Effector memory CD4-positive, alpha-beta T cell (primary cell): Measurements from ENCODE around the gene ITGAL.

ENCODE experiments used
- DNase-seq, 3 donors: peaks; one replicate each; pipeline ENCODE4 v3.0.0-alpha.2; 2020
- H3K27ac ChIP-seq: 2 replicates; pipeline ENCODE4 v1.7.0; 2013; ENCODE audit warnings: mild to moderate bottlenecking, low read length, moderate library complexity; ENCODE audit not compliant: insufficient read depth, poor library complexity, severe bottlenecking
- H3K27me3 ChIP-seq: replicated peaks from 2 replicates; pipeline ENCODE4 v1.7.0; 2013; ENCODE audit warnings: mild to moderate bottlenecking, low read length; ENCODE audit not compliant: insufficient read depth, control insufficient read depth, poor library complexity, severe bottlenecking
- H3K36me3 ChIP-seq: 2 replicates; pipeline ENCODE4 v1.7.0; 2013; ENCODE audit warnings: mild to moderate bottlenecking, low read length, moderate library complexity; ENCODE audit not compliant: control insufficient read depth, insufficient read depth
- H3K4me1 ChIP-seq: 2 replicates; pipeline ENCODE4 v1.7.0; 2013; ENCODE audit warnings: low read length, mild to moderate bottlenecking; ENCODE audit not compliant: control insufficient read depth, insufficient read depth, poor library complexity, severe bottlenecking
- H3K4me3 ChIP-seq: 2 replicates; pipeline ENCODE4 v1.7.0; 2013; ENCODE audit warnings: low read length, low read depth, mild to moderate bottlenecking; ENCODE audit not compliant: insufficient read depth, poor library complexity, severe bottlenecking
- H3K9me3 ChIP-seq: 2 replicates; pipeline ENCODE4 v1.7.0; 2013; ENCODE audit warnings: mild to moderate bottlenecking, low read length, moderate library complexity; ENCODE audit not compliant: control insufficient read depth

ITGAL gene

GRCh38 chr16:30490210-30490609, 17.7 kb downstream of the ITGAL start:
- Histone ChIP-seq H3K9me3 (no peaks in the 10 kb centered on the region), H3K27ac (no peak overlapping the region), H3K27me3 (no peaks in the 10 kb centered on the region), H3K4me1 (peaks cover 3% of the 10 kb centered on the region), H3K36me3 (peaks cover 78% of the 10 kb centered on the region), H3K4me3 (no peak overlapping the region)
- no peak for DNase-seq

- Histone ChIP-seq H3K27ac (no peak overlapping the region), H3K4me1 (peaks cover 3% of the 10 kb centered on the region), H3K27me3 (no peaks in the 10 kb centered on the region), H3K4me3 (no peak overlapping the region), H3K36me3 (peaks cover 74% of the 10 kb centered on the region), H3K9me3 (no peaks in the 10 kb centered on the region)
- no peak for DNase-seq
These were observed 18.7 kb downstream of the ITGAL start for GRCh38 chr16:30491229-30491628.

GRCh38 chr16:30491744-30492308, 19.3 kb downstream of the ITGAL start:
- peaks cover 3% of the 10 kb centered on the region for H3K4me1 ChIP-seq
- peaks cover 74% of the 10 kb centered on the region for H3K36me3 ChIP-seq
- no peaks in the 10 kb centered on the region for H3K27me3 ChIP-seq
- H3K9me3 ChIP-seq = no peaks in the 10 kb centered on the region
- no peak for DNase-seq
- no peak overlapping the region for H3K27ac ChIP-seq
- H3K4me3 ChIP-seq = no peak overlapping the region

DNA sequence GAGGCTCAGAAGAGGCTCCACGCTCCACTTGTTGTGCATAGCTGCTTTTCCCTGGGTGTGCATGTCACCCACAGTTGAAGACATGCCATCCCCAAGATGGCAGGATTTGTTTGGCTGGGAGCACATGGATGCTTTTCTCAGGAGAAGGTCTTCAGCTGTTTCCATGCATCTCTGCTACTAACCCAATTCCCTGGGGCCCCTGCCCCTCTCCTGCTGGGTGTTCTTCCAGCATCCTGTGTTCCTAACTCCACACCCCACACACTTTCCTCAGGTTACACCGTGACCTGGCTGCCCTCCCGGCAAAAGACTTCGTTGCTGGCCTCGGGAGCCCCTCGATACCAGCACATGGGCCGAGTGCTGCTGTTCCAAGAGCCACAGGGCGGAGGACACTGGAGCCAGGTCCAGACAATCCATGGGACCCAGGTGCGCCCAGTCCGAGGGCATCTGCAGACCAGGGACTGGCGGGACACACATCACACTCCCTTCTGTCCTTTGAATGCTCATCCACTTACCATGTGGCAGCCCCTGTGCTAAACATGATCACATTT, 21.5 kb downstream of the ITGAL start:
- no peaks in the 10 kb centered on the region for H3K27me3 ChIP-seq
- peaks cover 71% of the 10 kb centered on the region for H3K36me3 ChIP-seq
- peaks cover 3% of the 10 kb centered on the region for H3K4me1 ChIP-seq
- no peaks in the 10 kb centered on the region for H3K9me3 ChIP-seq
- H3K4me3 ChIP-seq = no peak overlapping the region
- no peak overlapping the region for H3K27ac ChIP-seq
- no peak for DNase-seq

DNA sequence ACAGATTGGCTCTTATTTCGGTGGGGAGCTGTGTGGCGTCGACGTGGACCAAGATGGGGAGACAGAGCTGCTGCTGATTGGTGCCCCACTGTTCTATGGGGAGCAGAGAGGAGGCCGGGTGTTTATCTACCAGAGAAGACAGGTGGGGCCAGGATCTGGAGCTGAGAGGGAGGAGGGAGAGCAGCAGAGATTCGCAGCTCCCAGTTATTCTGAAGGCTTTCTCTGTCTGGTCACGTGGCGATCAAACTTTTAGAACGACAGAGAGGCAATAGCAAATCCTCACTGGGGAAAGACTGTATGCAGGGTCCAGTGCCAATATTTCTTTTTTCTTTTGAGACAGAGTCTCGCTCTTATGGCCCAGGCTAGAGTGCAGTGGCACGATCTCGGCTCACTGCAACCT, 22.2 kb downstream of the ITGAL start:
- no peak overlapping the region for H3K4me3 ChIP-seq
- H3K27me3 ChIP-seq = no peaks in the 10 kb centered on the region
- peaks cover 69% of the 10 kb centered on the region for H3K36me3 ChIP-seq
- peaks cover 3% of the 10 kb centered on the region for H3K4me1 ChIP-seq
- H3K9me3 ChIP-seq = no peaks in the 10 kb centered on the region
- no peak for DNase-seq
- H3K27ac ChIP-seq = no peak overlapping the region

GRCh38 chr16:30499284-30499683, 26.7 kb downstream of the ITGAL start:
- H3K4me3 ChIP-seq = no peak overlapping the region
- peaks cover 73% of the 10 kb centered on the region for H3K36me3 ChIP-seq
- no peak for DNase-seq

DNA sequence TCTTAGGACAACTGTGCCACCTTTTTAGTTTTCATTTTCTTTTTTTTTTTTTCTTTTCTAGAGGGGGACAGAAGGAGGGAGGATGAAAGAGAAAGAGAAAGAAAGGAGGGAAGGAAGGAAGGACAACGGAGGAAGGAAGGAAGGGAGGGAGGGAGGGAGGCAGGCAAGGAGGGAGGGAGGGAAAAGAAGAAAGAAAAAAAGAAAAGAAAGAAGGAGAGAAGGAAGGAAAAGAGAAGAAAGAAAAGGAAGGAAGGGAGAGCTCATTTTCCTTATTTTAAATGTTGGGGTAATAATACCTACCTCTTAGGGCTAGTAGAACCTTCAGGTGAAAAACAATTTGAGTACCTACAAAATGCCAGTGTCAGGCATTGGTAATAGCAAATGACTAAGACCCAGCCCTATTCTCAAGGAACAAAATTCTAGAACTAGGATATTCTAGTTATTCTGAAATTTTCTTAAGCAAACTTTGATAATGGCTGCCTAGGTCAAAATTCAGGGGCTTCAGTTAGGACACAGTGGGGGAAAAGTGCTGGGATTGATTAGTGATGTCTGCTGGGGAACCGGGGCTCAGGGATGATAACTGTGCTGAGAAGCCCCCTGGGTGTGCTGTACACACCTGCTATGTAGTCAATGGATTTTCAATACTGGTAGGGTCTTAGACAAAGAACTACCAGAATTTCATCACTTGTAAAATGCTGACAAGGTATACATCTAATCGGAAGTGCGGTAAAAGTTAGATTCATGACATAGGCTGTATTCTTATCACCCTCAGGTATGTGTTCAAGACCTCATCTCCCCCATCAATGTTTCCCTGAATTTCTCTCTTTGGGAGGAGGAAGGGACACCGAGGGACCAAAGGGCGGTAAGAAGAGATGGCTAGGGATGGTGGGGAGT, 31.1 kb downstream of the ITGAL start:
- H3K27me3 ChIP-seq = no peaks in the 10 kb centered on the region
- H3K4me1 ChIP-seq = no peaks in the 10 kb centered on the region
- H3K9me3 ChIP-seq = no peaks in the 10 kb centered on the region
- DNase-seq = no peak
- H3K36me3 ChIP-seq = peaks cover 72% of the 10 kb centered on the region
- no peak overlapping the region for H3K27ac ChIP-seq
- no peak overlapping the region for H3K4me3 ChIP-seq

More at GRCh38 chr16:30499284-30499683, 26.7 kb downstream of the ITGAL start:
- Histone ChIP-seq H3K27ac (no peak overlapping the region), H3K27me3 (no peaks in the 10 kb centered on the region), H3K9me3 (no peaks in the 10 kb centered on the region), H3K4me1 (no peaks in the 10 kb centered on the region)

DNA sequence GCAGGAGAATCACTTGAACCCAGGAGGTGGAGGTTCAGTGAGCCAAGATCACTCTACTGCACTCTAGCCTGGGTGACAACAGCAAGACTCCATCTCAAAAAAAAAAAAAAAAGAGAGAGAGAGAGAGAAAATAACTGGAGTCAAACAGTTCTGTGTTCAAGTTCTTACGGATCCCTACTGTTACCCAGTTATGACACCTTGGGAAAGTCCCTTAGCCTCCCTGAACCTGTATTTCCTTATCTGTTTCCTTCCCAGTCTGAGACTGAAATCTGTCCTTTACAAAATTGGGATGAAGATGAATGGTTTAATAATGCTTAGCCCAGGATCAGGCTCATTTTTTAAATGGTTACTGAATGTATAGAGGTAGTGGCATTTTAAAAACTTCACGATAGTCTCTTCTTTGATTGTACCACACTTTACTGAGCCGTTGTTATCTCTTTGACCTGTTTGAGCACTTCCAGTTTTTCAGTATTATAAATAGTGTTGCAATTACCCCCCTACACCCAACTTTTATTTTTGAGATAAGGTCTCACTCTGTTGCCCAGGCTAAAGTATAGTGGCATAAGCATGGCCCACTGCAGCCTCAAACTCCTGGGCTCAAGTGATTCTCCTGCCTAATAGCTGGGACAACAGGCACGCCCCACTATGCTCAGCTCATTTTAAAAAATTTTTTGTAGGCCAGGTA, 36.7 kb downstream of the ITGAL start:
- Histone ChIP-seq H3K36me3 (peaks cover 83% of the 10 kb centered on the region), H3K4me3 (no peak overlapping the region), H3K4me1 (no peaks in the 10 kb centered on the region), H3K9me3 (no peaks in the 10 kb centered on the region), H3K27me3 (no peaks in the 10 kb centered on the region), H3K27ac (no peak overlapping the region)
- no peak for DNase-seq

DNA sequence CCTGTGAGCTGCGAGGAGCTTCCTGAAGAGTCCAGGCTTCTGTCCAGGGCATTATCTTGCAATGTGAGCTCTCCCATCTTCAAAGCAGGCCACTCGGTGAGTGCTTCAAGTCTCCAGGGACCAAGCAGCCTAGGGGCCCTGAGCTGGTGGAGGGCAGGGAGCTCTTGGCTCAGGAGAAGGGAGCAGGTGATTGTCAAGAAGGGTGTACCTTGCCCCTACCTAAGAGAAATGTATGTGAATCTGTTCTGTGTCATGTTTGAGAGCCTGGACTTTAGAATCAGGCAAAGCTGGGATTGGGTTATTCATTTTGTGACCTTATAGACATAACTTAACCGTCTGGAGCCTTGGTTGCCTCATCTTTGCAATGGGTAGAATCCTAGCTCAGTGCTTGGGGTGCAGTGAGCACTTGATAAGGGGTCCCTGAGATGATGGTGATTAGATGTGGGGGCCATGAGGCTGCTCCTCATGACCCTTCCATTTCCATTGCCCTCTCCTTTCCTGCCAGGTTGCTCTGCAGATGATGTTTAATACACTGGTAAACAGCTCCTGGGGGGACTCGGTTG, 37.9 kb downstream of the ITGAL start:
- Histone ChIP-seq H3K27me3 (no peaks in the 10 kb centered on the region), H3K4me1 (no peaks in the 10 kb centered on the region), H3K9me3 (no peaks in the 10 kb centered on the region), H3K36me3 (peaks cover 80% of the 10 kb centered on the region), H3K4me3 (no peak overlapping the region), H3K27ac (no peak overlapping the region)
- DNase-seq = no peak
